ENCODE results near the gene TMEM88. TPM values are rescaled to one million over a fixed set of nuclear protein-coding genes. Genes with fewer than 3 reads are reported as not detected.

Gene TMEM88
- total and polyA plus RNA-seq, 2 experiments from 2014 or later: 73.3 to 241 TPM

DNA sequence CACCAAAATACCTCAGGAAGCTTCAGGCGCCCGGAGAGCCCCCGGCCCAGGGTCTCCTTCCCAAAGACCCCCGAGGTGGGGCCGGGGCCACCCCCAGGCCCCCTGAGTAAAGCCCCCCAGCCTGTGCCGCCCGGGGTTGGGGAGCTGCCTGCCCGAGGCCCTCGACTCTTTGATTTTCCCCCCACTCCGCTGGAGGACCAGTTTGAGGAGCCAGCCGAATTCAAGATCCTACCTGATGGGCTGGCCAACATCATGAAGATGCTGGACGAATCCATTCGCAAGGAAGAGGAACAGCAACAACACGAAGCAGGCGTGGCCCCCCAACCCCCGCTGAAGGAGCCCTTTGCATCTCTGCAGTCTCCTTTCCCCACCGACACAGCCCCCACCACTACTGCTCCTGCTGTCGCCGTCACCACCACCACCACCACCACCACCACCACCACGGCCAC is 6.7 kb upstream of the TMEM88 start:
- no peak overlapping the region for H2AFZ ChIP-seq
- H3K9me2 ChIP-seq (replicated peaks; ENCODE audit: insufficient read depth): no peaks in the 10 kb centered on the region
- H3K27me3 ChIP-seq: no peaks in the 10 kb centered on the region
- no peak for DNase-seq (ENCODE audit: low spot score)
- H3K4me3 ChIP-seq: no peak overlapping the region
- TF ChIP-seq EZH2 (IDR thresholded peaks at IDR 0.05; ENCODE audit: borderline replicate concordance) (no peak), EZH2phosphoT487 (IDR thresholded peaks at IDR 0.05; ENCODE audit: low read depth, severe bottlenecking, unreplicated experiment) (no peak)
- TF ChIP-seq, protein P1, sequence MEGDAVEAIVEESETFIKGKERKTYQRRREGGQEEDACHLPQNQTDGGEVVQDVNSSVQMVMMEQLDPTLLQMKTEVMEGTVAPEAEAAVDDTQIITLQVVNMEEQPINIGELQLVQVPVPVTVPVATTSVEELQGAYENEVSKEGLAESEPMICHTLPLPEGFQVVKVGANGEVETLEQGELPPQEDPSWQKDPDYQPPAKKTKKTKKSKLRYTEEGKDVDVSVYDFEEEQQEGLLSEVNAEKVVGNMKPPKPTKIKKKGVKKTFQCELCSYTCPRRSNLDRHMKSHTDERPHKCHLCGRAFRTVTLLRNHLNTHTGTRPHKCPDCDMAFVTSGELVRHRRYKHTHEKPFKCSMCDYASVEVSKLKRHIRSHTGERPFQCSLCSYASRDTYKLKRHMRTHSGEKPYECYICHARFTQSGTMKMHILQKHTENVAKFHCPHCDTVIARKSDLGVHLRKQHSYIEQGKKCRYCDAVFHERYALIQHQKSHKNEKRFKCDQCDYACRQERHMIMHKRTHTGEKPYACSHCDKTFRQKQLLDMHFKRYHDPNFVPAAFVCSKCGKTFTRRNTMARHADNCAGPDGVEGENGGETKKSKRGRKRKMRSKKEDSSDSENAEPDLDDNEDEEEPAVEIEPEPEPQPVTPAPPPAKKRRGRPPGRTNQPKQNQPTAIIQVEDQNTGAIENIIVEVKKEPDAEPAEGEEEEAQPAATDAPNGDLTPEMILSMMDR (IDR thresholded peaks at IDR 0.05; ENCODE audit: poor library complexity): no peak
- H3K79me2 ChIP-seq: peaks cover 57% of the 10 kb centered on the region
- H3K27ac ChIP-seq: no peak overlapping the region
- H3K9me3 ChIP-seq (ENCODE audit: low read depth): no peaks in the 10 kb centered on the region
- H3K36me3 ChIP-seq (replicated peaks; ENCODE audit: insufficient read depth, low read depth): no peaks in the 10 kb centered on the region
- peaks cover 6% of the 10 kb centered on the region for H3K4me1 ChIP-seq (ENCODE audit: insufficient read depth)
- H4K20me1 ChIP-seq (ENCODE audit: insufficient read depth, poor library complexity, severe bottlenecking): peaks cover 77% of the 10 kb centered on the region
- WGBS (ENCODE audit: low lambda C conversion rate, missing lambda C conversion rate): 94% methylated on average over 8 of the region's 20 CpGs
- H3K4me2 ChIP-seq: no peak overlapping the region

DNA sequence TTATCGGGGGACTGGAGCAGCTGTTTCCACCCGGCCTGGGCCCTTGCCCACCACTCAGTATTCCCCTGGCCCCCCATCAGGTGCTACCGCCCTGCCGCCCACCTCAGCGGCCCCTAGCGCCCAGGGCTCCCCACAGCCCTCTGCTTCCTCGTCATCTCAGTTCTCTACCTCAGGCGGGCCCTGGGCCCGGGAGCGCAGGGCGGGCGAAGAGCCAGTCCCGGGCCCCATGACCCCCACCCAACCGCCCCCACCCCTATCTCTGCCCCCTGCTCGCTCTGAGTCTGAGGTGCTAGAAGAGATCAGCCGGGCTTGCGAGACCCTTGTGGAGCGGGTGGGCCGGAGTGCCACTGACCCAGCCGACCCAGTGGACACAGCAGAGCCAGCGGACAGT is 6.1 kb upstream of the TMEM88 start:
- H4K20me1 ChIP-seq (ENCODE audit: insufficient read depth, poor library complexity, severe bottlenecking): peaks cover 77% of the 10 kb centered on the region
- 98% methylated on average over 10 of the region's 21 CpGs for whole genome bisulfite sequencing (ENCODE audit: low lambda C conversion rate, missing lambda C conversion rate)
- no peaks in the 10 kb centered on the region for H3K27me3 ChIP-seq
- H2AFZ ChIP-seq: no peak overlapping the region
- H3K9me3 ChIP-seq (ENCODE audit: low read depth): no peaks in the 10 kb centered on the region
- TF ChIP-seq EZH2phosphoT487 (IDR thresholded peaks at IDR 0.05; ENCODE audit: low read depth, severe bottlenecking, unreplicated experiment): no peak
- TF ChIP-seq EZH2 (IDR thresholded peaks at IDR 0.05; ENCODE audit: borderline replicate concordance): no peak
- TF ChIP-seq, protein P1 (IDR thresholded peaks at IDR 0.05; ENCODE audit: poor library complexity): no peak
- peaks cover 6% of the 10 kb centered on the region for H3K4me1 ChIP-seq (ENCODE audit: insufficient read depth)
- no peak overlapping the region for H3K27ac ChIP-seq
- no peak for DNase-seq (ENCODE audit: low spot score)
- no peak overlapping the region for H3K4me3 ChIP-seq
- no peaks in the 10 kb centered on the region for H3K36me3 ChIP-seq (replicated peaks; ENCODE audit: insufficient read depth, low read depth)
- no peak overlapping the region for H3K4me2 ChIP-seq
- peaks cover 60% of the 10 kb centered on the region for H3K79me2 ChIP-seq
- H3K9me2 ChIP-seq (replicated peaks; ENCODE audit: insufficient read depth): no peaks in the 10 kb centered on the region

- Histone ChIP-seq H3K27ac (no peak overlapping the region), H3K4me3 (no peak overlapping the region), H3K27me3 (no peaks in the 10 kb centered on the region), H2AFZ (no peak overlapping the region), H3K4me1 (ENCODE audit: insufficient read depth) (peaks cover 6% of the 10 kb centered on the region), H4K20me1 (ENCODE audit: insufficient read depth, poor library complexity, severe bottlenecking) (peaks cover 76% of the 10 kb centered on the region), H3K36me3 (replicated peaks; ENCODE audit: insufficient read depth, low read depth) (no peaks in the 10 kb centered on the region), H3K79me2 (peaks cover 61% of the 10 kb centered on the region), H3K9me2 (replicated peaks; ENCODE audit: insufficient read depth) (no peaks in the 10 kb centered on the region), H3K4me2 (no peak overlapping the region), H3K9me3 (ENCODE audit: low read depth) (no peaks in the 10 kb centered on the region)
- WGBS (ENCODE audit: low lambda C conversion rate, missing lambda C conversion rate): 94% methylated on average over 29 of the region's 35 CpGs
- no peak for TF ChIP-seq EZH2phosphoT487 (IDR thresholded peaks at IDR 0.05; ENCODE audit: low read depth, severe bottlenecking, unreplicated experiment)
- TF ChIP-seq EZH2 (IDR thresholded peaks at IDR 0.05; ENCODE audit: borderline replicate concordance): no peak
- TF ChIP-seq, protein P1 (IDR thresholded peaks at IDR 0.05; ENCODE audit: poor library complexity): no peak
- DNase-seq (ENCODE audit: low spot score): peak; percentile 8
These were observed 5.6 kb upstream of the TMEM88 start for GRCh38 chr17:7849130-7849750.

All from hepatocyte (in vitro differentiated cells).